RCC 7860 (cell line): Measurements from ENCODE around the gene H6PD.

ENCODE experiments used
- DNase-seq: peaks from one replicate; pipeline ENCODE4 v3.0.0-alpha.2; 2015; ENCODE audit warnings: low spot score
- FAIRE-seq: peaks from 2 replicates; lab custom pipeline; 2012; peaks lifted over from hg19 to GRCh38; lab: Jason Lieb, UNC

The H6PD gene

DNA sequence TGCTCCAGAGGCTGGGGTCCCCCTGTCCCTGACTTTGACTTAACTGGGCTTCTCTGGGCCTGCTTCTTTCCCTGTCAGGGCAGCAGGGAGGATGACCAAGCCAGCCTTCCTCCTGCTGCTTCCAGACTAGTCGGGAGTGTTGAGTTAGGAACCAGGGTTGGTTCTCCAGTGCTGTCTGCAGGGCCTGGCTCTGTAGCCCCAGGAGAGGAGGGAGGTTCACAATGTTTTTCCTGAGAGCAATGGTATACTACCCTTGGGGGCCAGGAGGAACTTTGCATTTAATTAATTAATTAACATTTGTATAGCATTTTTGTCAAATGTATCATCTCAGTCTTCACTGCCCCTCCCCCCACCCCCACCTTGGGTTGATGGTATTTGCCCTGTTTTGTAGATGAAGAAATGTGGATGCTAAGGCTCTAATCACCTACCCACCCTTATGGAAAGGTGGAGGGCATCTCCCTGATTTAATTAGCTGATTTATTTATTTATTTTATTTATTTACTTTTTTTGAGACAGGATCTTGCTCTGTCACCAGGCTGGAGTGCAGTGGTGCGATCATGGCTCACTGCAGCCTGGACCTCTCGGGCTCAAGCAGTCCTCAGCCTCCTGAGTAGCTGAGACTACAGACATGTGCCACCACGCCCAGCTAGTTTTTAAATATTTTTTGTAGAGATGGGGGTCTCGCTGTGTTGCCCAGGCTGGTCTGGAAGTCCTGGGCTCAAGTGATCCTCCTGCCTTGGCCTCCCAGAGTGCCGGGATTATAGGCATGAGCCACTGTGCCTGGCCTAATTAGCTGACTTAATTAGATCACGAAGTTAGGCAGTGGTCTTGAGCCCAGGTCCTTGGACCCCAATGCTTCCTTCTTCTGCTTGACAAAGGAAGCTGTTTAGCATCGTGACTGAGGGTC, 6.6 kb downstream of the H6PD start:
- DNase-seq: no peak
- FAIRE-seq: no peak

DNA sequence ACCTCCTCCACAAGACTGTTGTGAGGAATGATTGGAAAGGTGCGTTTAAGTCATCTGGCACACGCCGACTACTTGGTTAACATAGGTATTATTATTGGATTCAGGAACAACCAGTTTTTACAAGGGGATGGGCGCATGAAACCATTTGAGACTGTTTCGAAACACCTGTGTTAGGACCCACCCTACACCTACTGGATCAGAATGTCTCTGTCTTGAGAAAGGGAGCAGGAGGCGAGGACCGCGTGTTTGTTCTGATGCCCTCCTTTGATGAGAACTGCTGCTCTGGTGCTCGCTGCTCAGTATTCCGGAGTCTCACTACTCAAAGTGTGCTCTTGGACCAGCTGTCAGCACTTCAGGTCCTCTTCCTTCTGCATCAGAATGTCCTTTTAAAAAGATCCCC, 7.3 kb downstream of the H6PD start:
- FAIRE-seq (no peak), DNase-seq (no peak)

GRCh38 chr1:9242338-9242969, 7.9 kb downstream of the H6PD start:
- FAIRE-seq (no peak), DNase-seq (no peak)

DNA sequence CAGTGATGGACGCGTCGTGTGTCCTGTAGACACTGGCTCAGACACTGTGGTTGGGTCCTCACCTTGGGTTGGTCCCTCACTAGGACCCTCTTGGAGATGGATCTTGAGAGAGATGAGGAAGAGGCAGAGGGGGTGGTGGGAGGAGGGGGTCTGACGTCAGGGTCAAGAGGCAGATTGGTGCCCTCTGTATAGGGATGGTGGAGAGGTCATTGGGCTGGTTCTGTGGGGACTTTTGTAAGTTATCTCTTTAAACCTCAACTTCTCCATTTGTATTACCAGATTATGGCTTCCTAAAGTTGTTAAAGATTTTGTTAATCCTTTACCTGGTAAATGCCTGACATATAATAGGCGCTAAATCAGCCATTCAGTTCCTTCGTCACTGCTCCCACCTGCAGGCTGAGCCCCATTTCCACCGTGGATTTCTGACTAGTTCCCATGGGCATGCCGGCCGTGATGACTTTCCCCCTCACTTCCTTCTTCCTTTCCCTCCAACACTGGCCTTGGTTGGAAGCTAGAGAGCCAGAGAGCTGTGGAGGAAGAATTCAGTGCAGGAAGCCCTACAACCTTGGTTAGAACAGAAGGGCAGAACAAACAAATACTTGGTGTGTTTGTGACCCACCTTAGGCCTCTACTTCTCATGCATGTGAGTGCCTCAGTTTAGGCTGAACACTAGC, 8.6 kb downstream of the H6PD start:
- DNase-seq (no peak), FAIRE-seq (no peak)

DNA sequence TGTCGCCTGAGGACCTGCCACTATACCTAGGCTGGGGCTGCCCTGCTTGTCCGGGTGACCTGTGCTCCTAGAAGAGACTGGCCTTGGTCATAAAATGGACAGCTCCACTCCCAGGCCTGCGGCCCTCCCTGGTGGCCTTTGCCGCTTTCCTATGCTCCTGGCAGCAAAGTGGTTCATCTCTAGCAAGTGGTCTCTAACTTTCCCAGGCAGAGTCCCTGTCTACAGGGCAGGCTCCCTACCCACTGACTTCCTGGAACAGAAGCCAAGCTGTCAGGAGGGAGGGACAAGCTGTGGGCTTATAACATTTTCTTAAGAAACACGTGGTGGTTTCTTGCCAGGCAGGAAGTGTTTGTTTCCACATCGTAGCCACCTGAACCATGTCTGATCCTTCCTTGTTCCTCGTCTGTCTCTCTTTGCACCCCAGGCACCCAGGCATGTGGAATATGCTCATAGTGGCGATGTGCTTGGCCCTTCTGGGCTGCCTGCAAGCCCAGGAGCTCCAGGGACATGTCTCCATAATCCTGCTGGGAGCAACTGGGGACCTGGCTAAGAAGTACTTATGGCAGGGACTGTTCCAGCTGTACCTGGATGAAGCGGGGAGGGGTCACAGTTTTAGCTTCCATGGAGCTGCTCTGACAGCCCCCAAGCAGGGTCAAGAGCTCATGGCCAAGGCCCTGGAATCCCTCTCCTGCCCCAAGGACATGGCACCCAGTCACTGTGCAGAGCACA, 10.1 kb downstream of the H6PD start:
- no peak for FAIRE-seq
- DNase-seq: no peak

DNA sequence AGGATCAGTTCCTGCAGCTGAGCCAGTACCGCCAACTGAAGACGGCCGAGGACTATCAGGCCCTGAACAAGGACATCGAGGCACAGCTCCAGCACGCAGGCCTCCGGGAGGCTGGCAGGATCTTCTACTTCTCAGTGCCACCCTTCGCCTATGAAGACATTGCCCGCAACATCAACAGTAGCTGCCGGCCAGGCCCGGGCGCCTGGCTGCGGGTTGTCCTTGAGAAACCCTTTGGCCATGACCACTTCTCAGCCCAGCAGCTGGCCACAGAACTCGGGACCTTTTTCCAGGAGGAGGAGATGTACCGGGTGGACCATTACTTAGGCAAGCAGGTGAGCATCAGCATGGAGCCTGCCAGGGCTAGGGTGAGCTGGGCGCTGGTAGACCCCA, 10.7 kb downstream of the H6PD start:
- DNase-seq (no peak), FAIRE-seq (no peak)

- DNase-seq (no peak), FAIRE-seq (no peak)
Measured at GRCh38 chr1:9245661-9246060, 11.1 kb downstream of the H6PD start.

DNA sequence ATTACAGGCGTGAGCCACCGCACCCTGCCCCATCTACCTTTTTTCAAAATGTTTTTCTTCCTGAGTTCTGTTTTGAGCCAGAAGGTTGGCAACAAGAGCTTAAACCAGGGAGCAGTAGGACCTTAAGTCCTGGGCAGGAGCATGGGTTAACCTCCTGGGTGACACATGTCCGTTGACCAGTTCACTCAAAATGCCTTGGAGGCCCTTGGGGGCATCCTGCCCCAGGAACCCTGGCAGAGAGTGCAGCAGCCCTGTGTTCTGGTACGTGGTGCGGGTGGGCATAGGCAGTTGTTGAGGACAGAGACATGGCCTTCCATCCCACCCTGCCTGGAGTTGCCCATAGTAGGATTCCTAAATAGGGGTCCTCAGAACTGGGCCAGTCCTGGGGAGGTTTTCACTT, 11.6 kb downstream of the H6PD start:
- FAIRE-seq: no peak
- no peak for DNase-seq

GRCh38 chr1:9246841-9247785, 12.5 kb downstream of the H6PD start:
- DNase-seq (no peak), FAIRE-seq (no peak)

DNA sequence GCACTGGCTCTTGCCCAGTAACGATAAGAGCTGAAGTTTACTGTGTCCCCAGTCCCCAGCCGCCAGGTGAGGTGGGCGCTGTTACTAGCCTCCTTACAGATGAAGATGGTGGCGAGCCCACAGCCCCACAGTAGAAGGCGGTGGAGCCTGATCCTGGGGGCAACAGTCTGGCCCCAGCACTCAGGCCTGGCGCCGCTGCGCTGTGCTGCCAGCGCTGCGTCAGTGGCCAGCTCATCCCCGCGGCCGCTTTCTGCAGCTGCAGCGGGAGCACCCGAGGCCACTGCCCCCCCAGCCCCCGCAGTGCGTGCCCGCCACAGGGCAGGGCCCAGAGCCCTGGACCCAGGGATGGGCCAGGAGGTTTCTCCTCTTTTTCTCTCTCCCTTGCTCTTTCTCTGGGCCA, 13.3 kb downstream of the H6PD start:
- FAIRE-seq (no peak), DNase-seq (no peak)

DNA sequence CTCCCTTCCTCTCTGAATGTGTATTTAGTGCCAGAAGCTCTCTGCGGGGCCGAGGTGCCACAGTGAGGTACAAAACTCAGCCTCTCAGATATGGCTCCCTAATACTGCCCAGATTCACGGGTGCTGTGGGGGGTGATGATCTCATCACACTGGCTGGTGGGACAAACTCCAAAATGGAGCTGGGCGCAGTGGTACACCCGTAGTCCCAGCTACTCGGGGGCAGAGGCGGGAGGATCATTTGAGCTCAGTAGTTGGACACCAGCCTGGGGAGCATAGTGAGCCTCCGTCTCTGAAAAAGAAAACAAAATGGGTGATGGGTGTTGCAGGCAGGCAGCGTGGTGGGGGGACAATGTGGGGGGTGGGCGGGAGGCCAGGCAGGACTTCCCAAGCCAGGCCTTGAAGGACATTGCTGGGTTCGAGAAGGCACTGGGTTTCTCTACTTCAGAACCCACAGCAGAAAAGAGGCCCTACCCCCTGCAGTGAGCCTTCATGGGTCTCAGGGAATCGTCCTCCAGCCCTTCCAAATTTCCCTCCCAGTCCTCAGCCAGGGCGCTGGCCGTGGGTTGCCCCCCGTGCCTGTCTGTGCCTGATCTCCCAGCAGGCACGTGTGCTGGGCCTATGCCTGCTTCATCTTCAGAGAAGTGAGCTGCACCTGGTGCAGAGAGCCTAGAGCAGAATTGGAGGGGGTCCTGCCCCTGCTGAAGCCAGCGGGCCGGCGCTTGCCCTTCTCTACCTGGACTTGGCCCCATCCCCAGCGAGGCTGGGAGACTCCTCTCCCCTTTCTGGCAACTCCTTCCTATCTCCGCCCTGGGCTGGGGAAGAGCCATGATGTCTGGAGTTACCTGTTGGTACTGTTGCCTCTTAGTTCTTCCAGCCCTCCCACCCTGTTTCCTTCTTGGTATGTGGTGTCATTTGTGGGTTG, 14.0 kb downstream of the H6PD start:
- FAIRE-seq (no peak), DNase-seq (no peak)

GRCh38 chr1:9249263-9249533, 14.6 kb downstream of the H6PD start:
- FAIRE-seq (no peak), DNase-seq (no peak)

DNA sequence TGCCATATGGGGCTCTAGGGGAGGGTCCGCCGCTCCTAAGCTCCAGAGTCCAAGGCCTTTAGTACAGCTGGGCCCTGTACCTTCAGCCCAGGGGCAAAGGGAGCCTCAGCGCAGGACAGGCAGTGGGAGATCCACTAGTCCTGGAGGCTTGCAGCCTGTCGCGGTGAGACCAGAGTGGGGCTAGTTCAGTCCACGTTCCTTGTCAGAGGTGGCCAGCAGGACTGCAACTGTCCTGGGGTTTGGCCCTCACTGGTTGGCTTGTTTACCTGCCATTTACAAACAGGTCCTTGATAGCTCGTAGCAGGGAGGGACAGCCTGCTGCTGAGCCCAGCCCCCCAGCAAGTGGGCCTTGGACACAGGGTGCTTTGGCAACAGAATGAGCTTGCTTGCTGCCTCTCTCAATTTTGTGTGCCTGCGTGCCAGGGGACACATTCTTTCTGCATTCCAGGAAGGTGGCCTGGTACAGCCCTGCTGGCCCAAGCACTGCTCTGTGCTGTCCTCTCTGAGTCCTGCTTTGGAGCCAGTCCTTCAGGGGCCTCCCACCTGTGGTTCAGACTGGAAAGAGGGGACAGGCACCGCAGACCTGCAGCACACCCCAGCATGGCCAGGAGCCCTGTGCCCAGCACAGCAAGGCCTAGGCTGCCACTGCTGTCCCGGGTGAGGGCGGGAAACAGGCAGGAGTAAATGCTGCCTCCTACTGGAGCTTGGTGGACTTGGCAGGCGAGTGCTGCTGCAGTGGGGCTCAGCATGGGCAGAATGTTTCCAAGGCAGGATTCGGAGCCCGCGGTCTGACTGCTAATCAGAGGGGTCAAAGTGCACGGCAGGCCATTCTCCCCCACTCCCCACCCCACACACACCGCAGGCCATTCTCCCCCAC, 15.2 kb downstream of the H6PD start:
- no peak for FAIRE-seq

GRCh38 chr1:9250411-9251381, 16.1 kb downstream of the H6PD start:
- DNase-seq (no peak), FAIRE-seq (no peak)

More for the DNA sequence above, 15.2 kb downstream of the H6PD start:
- DNase-seq: no peak

DNA sequence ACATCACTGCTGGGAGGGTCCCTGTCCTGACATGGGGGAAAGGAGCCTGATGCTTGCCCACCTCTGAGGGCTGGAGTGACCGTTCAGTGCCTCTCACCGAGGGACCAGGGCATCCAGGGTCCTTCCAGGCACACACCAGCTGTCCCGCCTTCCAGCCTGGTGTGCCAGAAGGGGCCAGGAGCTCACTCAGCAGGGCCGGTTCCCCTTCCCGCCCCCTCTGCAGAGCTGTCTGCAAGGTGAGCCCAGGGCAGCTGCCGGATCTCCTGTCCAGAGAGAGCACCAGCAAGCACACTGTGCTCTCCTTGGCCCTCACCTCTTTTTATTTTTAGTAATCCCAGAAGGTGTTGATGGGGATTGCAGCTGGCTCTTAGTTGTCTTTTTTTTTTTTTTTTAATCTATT, 16.9 kb downstream of the H6PD start:
- FAIRE-seq: no peak
- no peak for DNase-seq

- no peak for DNase-seq
- no peak for FAIRE-seq
Measured at GRCh38 chr1:9253004-9253403, 18.4 kb downstream of the H6PD start.

DNA sequence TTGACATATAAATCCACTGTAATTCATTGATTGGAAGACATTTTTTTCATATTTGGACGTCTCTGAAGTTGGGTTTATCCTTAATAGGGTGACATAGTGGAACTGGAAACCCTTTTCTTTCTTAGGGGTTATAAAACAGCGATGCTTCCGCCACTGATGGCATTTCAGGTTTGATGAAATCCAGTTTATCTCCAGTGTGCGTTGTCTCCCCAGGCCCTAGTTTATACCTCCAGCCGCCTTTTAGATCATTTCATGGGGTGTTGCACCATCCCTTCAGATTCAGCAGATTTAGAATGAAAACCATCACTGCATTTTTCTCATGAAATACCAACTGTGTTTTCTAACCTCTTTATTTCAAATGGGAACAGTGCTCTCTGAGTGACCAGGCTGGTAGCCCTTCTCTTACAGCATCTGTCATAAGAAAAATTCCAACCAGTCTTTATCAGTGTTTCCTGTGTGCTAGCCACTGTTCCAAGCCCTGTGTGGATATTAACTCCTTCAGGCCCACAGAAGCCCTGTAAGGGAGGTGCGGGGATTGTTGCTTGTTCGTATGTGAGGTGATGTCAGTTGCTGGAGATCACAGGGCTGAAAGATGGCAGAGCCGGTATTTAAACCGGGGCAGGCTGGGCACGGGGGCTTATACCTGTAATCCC, 19.0 kb downstream of the H6PD start:
- DNase-seq (no peak), FAIRE-seq (no peak)
